Tibial nerve (tissue), 4 donors: ENCODE results near the gene PLXNC1. TPM values are rescaled to one million over a fixed set of nuclear protein-coding genes. Genes with fewer than 3 reads are reported as not detected.

Experiments used
- DNase-seq, 2 donors: peaks; one replicate each; pipeline ENCODE4 v3.0.0-alpha.2; 2019; ENCODE audit warnings: low spot score in 2 of 2
- H3K27ac ChIP-seq, 4 donors: fragments of 200-600 bp; sonication (generic) in 3 of 4; one replicate each; pipeline ENCODE4 v1.5.1; 2017 to 2019; ENCODE audit warnings: mild to moderate bottlenecking in 1 of 4
- H3K27me3 ChIP-seq, 2 donors: fragments of 200-600 bp; sonication (generic) in 1 of 2; one replicate each; pipeline versions ENCODE4 v1.5.1 to v1.6.0; 2017 to 2019
- H3K36me3 ChIP-seq, 3 donors: fragments of 200-600 bp; sonication (generic); one replicate each; pipeline ENCODE4 v1.5.1; 2018 to 2019
- H3K4me1 ChIP-seq, 4 donors: fragments of 200-600 bp; sonication (generic) in 3 of 4; one replicate each; pipeline ENCODE4 v1.5.1; 2017 to 2019
- H3K4me3 ChIP-seq, 4 donors: fragments of 200-600 bp; sonication (generic) in 3 of 4; one replicate each; pipeline ENCODE4 v1.5.1; 2017 to 2019; ENCODE audit warnings: mild to moderate bottlenecking in 1 of 4, moderate library complexity in 1 of 4
- H3K9me3 ChIP-seq, 4 donors: fragments of 200-600 bp; sonication (generic) in 3 of 4; one replicate each; pipeline ENCODE4 v1.5.1; 2017 to 2019
- CTCF ChIP-seq, 5 experiments: fragments of 200-600 bp in 3 of 5; fragments of 450-650 bp in 2 of 5; sonication (generic) in 3 of 5; IDR thresholded peaks; one replicate each; pipeline ENCODE4 v1.5.1; 2016 to 2019; ENCODE audit warnings: antibody characterized with exemption in 5 of 5, mild to moderate bottlenecking in 3 of 5, moderate library complexity in 2 of 5
- EP300 ChIP-seq, 2 donors: sonication (generic); formaldehyde crosslinking; IDR thresholded peaks; one replicate each; pipeline ENCODE4 v1.6.1; 2017; ENCODE audit warnings: antibody characterized with exemption in 2 of 2, mild to moderate bottlenecking in 1 of 2
- POLR2A ChIP-seq, 2 donors: fragments of 450-650 bp; IDR thresholded peaks; one replicate each; pipeline ENCODE4 v1.6.1; 2017; ENCODE audit warnings: antibody characterized with exemption in 2 of 2, mild to moderate bottlenecking in 2 of 2, moderate library complexity in 2 of 2
- WGBS, 2 donors: methylation state at CpG; one replicate each; pipeline ENCODE4 v1.1.5; 2018; 5-methylcytosine and 5-hydroxymethylcytosine counted together
- total RNA-seq, 4 donors: library from RNA; depleted of rRNA; stranded (reverse); fragments of >200 nt; gene quantifications; one replicate each; pipeline ENCODE4 v1.1.0, GENCODE V29; 2016

Gene PLXNC1
- total RNA-seq, 4 donors from 2014 or later: 9.0 to 20.8 (median 11.4) TPM

DNA sequence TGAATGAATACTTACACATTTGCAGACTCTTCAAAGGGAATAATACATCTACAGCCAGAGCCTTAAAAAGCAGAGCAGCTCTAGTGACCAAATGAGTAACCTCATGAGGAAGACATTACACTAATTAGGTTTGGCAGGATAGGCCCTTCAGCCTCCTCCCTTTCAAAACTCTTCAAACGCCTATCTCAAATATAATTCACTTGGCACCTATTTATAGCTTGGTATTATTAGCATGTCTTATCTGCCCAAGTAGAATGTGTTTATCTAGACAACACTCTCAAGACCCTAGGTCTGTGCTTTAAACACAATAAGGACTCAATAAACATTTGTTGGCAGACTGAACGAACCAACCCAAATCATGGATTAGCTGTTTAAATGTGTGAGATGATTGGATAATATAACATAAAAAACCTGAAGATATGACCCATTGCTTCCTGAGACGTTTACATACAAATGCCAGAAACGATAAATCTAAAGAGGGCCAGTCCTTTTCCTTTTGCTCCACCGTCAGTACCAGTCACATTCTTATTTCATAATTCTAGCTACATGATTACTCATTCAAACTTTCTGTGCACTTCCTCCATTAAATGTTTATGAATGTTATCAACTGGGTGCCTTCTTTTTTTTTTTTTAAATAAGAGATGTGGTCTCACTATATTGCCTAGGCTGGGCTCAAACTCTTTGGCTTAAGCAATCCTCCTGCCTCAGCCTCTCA is 188.0 kb downstream of the PLXNC1 start:
- H3K9me3 ChIP-seq: no peaks in the 10 kb centered on the region
- TF ChIP-seq CTCF (IDR thresholded peaks at IDR 0.05) (no peak), POLR2A (IDR thresholded peaks at IDR 0.05) (no peak), EP300 (IDR thresholded peaks at IDR 0.05) (no peak)
- WGBS, 2 donors: 83 to 87% methylated on average over 5 of the region's 5 CpGs
- H3K27me3 ChIP-seq: no peaks in the 10 kb centered on the region
- no peak for DNase-seq
- no peak overlapping the region for H3K4me3 ChIP-seq
- peaks cover 0 to 5% (median 0%) of the 10 kb centered on the region in 3 donors for H3K36me3 ChIP-seq
- no peak overlapping the region for H3K27ac ChIP-seq
- H3K4me1 ChIP-seq: no peaks in the 10 kb centered on the region

- no peaks in the 10 kb centered on the region for H3K27me3 ChIP-seq
- no peak overlapping the region for H3K27ac ChIP-seq
- WGBS, 2 donors: 94% methylated on average over 4 of the region's 4 CpGs
- no peak overlapping the region for H3K4me3 ChIP-seq
- DNase-seq: no peak
- no peaks in the 10 kb centered on the region for H3K4me1 ChIP-seq
- no peaks in the 10 kb centered on the region for H3K36me3 ChIP-seq
- H3K9me3 ChIP-seq: no peaks in the 10 kb centered on the region
- TF ChIP-seq EP300 (IDR thresholded peaks at IDR 0.05) (no peak), CTCF (IDR thresholded peaks at IDR 0.05) (no peak), POLR2A (IDR thresholded peaks at IDR 0.05) (no peak)
Observed at GRCh38 chr12:94338006-94338794, 189.8 kb downstream of the PLXNC1 start.

GRCh38 chr12:94340573-94340972 is 192.2 kb downstream of the PLXNC1 start:
- 95 to 98% methylated on average over 6 of the region's 6 CpGs for WGBS, 2 donors
- H3K27me3 ChIP-seq: no peaks in the 10 kb centered on the region
- H3K27ac ChIP-seq: no peak overlapping the region
- peaks cover 0 to 4% (median 0%) of the 10 kb centered on the region in 4 donors for H3K9me3 ChIP-seq
- H3K36me3 ChIP-seq: peaks cover 0 to 16% (median 0%) of the 10 kb centered on the region in 3 donors
- no peak for TF ChIP-seq POLR2A (IDR thresholded peaks at IDR 0.05)
- no peak for TF ChIP-seq CTCF (IDR thresholded peaks at IDR 0.05)
- TF ChIP-seq EP300 (IDR thresholded peaks at IDR 0.05): no peak
- no peak overlapping the region for H3K4me3 ChIP-seq
- no peak for DNase-seq
- H3K4me1 ChIP-seq: no peaks in the 10 kb centered on the region

GRCh38 chr12:94353130-94353529 is 204.8 kb downstream of the PLXNC1 start:
- DNase-seq: no peak
- Histone ChIP-seq H3K36me3 (peaks cover 0 to 99% (median 0%) of the 10 kb centered on the region in 3 donors), H3K27ac (no peak overlapping the region), H3K4me3 (no peak overlapping the region), H3K4me1 (no peaks in the 10 kb centered on the region), H3K9me3 (peaks cover 0 to 73% (median 22%) of the 10 kb centered on the region in 4 donors), H3K27me3 (no peaks in the 10 kb centered on the region)
- TF ChIP-seq POLR2A (IDR thresholded peaks at IDR 0.05) (no peak), EP300 (IDR thresholded peaks at IDR 0.05) (no peak), CTCF (IDR thresholded peaks at IDR 0.05) (no peak)
- WGBS, 2 donors: 93 to 95% methylated on average over 1 of the region's 1 CpG
